ENCODE results near the gene PDE7B. TPM values are rescaled to one million over a fixed set of nuclear protein-coding genes. Genes with fewer than 3 reads are reported as not detected.

PDE7B gene
- total and polyA plus RNA-seq, 2 of the 8 experiments (the other 6 are each of a cell fraction or from before 2014, with no cell fraction given), result not detected

- Histone ChIP-seq H2BK12ac (ENCODE audit: low read depth, low read length) (no peak overlapping the region), H4K8ac (ENCODE audit: extremely low read depth, insufficient read depth, low read length) (no peak overlapping the region), H3K27ac (ENCODE audit: low read depth, low read length) (no peak overlapping the region), H4K91ac (replicated peaks; ENCODE audit: insufficient read length, low read length) (no peak overlapping the region), H3K9me3 (ENCODE audit: insufficient read depth in 2 of 2, low read depth in 1 of 2, low read length in 1 of 2) (no peaks in the 10 kb centered on the region), H3K36me3 (ENCODE audit: control insufficient read depth in 2 of 4, insufficient read depth in 4 of 4, low read length in 3 of 4) (no peaks in the 10 kb centered on the region), H3K14ac (ENCODE audit: insufficient read length) (no peak overlapping the region), H3K4me1 (replicated peaks in 1 of 4; ENCODE audit: control insufficient read depth in 3 of 4, insufficient read depth in 4 of 4, low read length in 3 of 4) (no peaks in the 10 kb centered on the region), H3K4me2 (ENCODE audit: insufficient read depth in 1 of 2, low read depth in 2 of 2, low read length in 2 of 2) (no peak overlapping the region), H3K4me3 (ENCODE audit: extremely low read depth in 1 of 4, insufficient read depth in 2 of 4, low read depth in 3 of 4, low read length in 4 of 4) (no peak overlapping the region), H3K23ac (ENCODE audit: insufficient read length) (no peak overlapping the region), H2BK120ac (replicated peaks; ENCODE audit: low read depth, low read length) (no peak overlapping the region), H4K5ac (ENCODE audit: insufficient read length, low read depth, low read length) (no peak overlapping the region), H2BK15ac (ENCODE audit: low read length) (no peak overlapping the region), H3K79me2 (ENCODE audit: control insufficient read depth in 1 of 2, insufficient read depth in 2 of 2, low read length in 2 of 2) (no peaks in the 10 kb centered on the region), H3K27me3 (replicated peaks in 1 of 4; ENCODE audit: control insufficient read depth in 3 of 4, extremely low read depth in 1 of 4, insufficient read depth in 3 of 4, low read length in 3 of 4) (no peaks in the 10 kb centered on the region), H4K20me1 (replicated peaks in 1 of 2; ENCODE audit: control insufficient read depth in 1 of 2, insufficient read depth in 2 of 2, low read length in 2 of 2) (no peaks in the 10 kb centered on the region), H3K4ac (replicated peaks; ENCODE audit: insufficient read length, low read depth, low read length) (no peak overlapping the region), H2AK5ac (ENCODE audit: low read depth, low read length) (no peak overlapping the region), H3K23me2 (ENCODE audit: low read depth, low read length) (no peaks in the 10 kb centered on the region), H2BK20ac (ENCODE audit: low read length) (no peak overlapping the region), H3K56ac (replicated peaks; ENCODE audit: insufficient read length, low read depth, low read length) (no peak overlapping the region), H3K79me1 (ENCODE audit: low read depth, low read length) (no peaks in the 10 kb centered on the region), H2BK5ac (ENCODE audit: low read depth, low read length) (no peak overlapping the region), H2AFZ (ENCODE audit: low read length) (no peak overlapping the region), H3K9ac (replicated peaks in 1 of 4; ENCODE audit: extremely low read depth in 1 of 4, low read depth in 3 of 4, low read length in 3 of 4) (no peak overlapping the region), H3K18ac (ENCODE audit: extremely low read depth, low read length) (no peak overlapping the region)
- ChIA-PET POLR2A (ENCODE audit: partially characterized antibody) (interaction anchor here (0.9 kb wide), 1 partner anchor 54 kb away, joined by 3 read pairs; no protein-coding TSS in a partner anchor), CTCF (ENCODE audit: partially characterized antibody) (interaction anchor here (0.6 to 1.3 kb wide), 3 partner anchors 49 to 576 kb away, joined by 3 read pairs; no protein-coding TSS in a partner anchor)
- 92% methylated on average over 1 of the region's 1 CpG; no CpG with 5 or more reads in 1 of the 2 experiments for WGBS, 2 experiments (ENCODE audit: extremely low coverage in 1 of 2, insufficient coverage in 1 of 2, insufficient read length in 1 of 2, insufficient replicate concordance in 2 of 2, low coverage in 1 of 2, low lambda C conversion rate in 2 of 2, missing lambda C conversion rate in 1 of 2)
- no peak for FAIRE-seq
- TF ChIP-seq CBX8 (IDR thresholded peaks at IDR 0.05; ENCODE audit: borderline replicate concordance, low read depth, low read length) (no peak), YY1 (IDR thresholded peaks at IDR 0.05; ENCODE audit: low read depth, low read length) (no peak), RXRA (IDR thresholded peaks at IDR 0.05; ENCODE audit: insufficient read depth, low read depth, low read length) (no peak), TAF7 (optimal IDR thresholded peaks at IDR 0.05; ENCODE audit: borderline replicate concordance, low read depth, low read length) (no peak), POLR2AphosphoS5 (IDR thresholded peaks at IDR 0.05; ENCODE audit: low read depth, low read length) (no peak), BACH1 (IDR thresholded peaks at IDR 0.05; ENCODE audit: low read length) (no peak), RNF2 (IDR thresholded peaks at IDR 0.05; ENCODE audit: borderline replicate concordance, low read depth, low read length, missing control alignments, poor library complexity, severe bottlenecking) (no peak)
- TF ChIP-seq, protein P1, sequence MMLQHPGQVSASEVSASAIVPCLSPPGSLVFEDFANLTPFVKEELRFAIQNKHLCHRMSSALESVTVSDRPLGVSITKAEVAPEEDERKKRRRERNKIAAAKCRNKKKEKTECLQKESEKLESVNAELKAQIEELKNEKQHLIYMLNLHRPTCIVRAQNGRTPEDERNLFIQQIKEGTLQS (IDR thresholded peaks at IDR 0.05; ENCODE audit: insufficient read depth, low read depth, low read length), result no peak
- no peak for DNase-seq (ENCODE audit: low read depth in 1 of 2, low spot score in 2 of 2)
Observed at GRCh38 chr6:135852746-135853145, 1.2 kb downstream of the PDE7B start.

All from H1 (cell line).